Thymus (tissue), 11 donors: ENCODE results near the gene NCAM1. TPM values are rescaled to one million over a fixed set of nuclear protein-coding genes. Genes with fewer than 3 reads are reported as not detected.

Experiments
- DNase-seq, 9 donors: peaks; one replicate each; pipeline ENCODE4 v3.0.0-alpha.2; 2013; ENCODE audit warnings: low spot score in 9 of 9, low read depth in 6 of 9, missing footprints in 1 of 9
- H3K27ac ChIP-seq, 2 donors: one replicate each; pipeline ENCODE4 v1.5.1; 2013; ENCODE audit warnings: control low read depth in 1 of 2, low read depth in 1 of 2, low read length in 1 of 2, mild to moderate bottlenecking in 1 of 2, moderate library complexity in 1 of 2
- H3K27me3 ChIP-seq, 2 donors: one replicate each; pipeline ENCODE4 v1.5.1; 2013; ENCODE audit warnings: low read length in 1 of 2; ENCODE audit not compliant: control insufficient read depth in 2 of 2, insufficient read depth in 1 of 2
- H3K36me3 ChIP-seq, 2 donors: one replicate each; pipeline ENCODE4 v1.5.1; 2013; ENCODE audit warnings: low read length in 1 of 2, mild to moderate bottlenecking in 1 of 2, moderate library complexity in 1 of 2; ENCODE audit not compliant: control insufficient read depth in 2 of 2, insufficient read depth in 2 of 2
- H3K4me1 ChIP-seq, 2 donors: one replicate each; pipeline ENCODE4 v1.5.1; 2013; ENCODE audit warnings: low read length in 2 of 2; ENCODE audit not compliant: control insufficient read depth in 2 of 2, insufficient read depth in 2 of 2
- H3K4me3 ChIP-seq, 2 donors: one replicate each; pipeline ENCODE4 v1.5.1; 2013; ENCODE audit warnings: low read length in 2 of 2, control low read depth in 1 of 2, mild to moderate bottlenecking in 1 of 2
- H3K9me3 ChIP-seq, 2 donors: one replicate each; pipeline ENCODE4 v1.5.1; 2013; ENCODE audit warnings: low read length in 1 of 2, mild to moderate bottlenecking in 1 of 2; ENCODE audit not compliant: control insufficient read depth in 2 of 2, insufficient read depth in 1 of 2
- WGBS: extraction: QIAGEN DNeasy Blood & Tissue Kit; methylation state at CpG from one replicate; pipeline ENCODE4 v1.1.7; 2013; 5-methylcytosine and 5-hydroxymethylcytosine counted together
- polyA plus RNA-seq: library from polyadenylated mRNA; stranded (reverse); fragments of 200-250 nt; gene quantifications from one replicate; pipeline ENCODE4 v1.2.3, GENCODE V29; 2013
- total RNA-seq: library from RNA; stranded (reverse); fragments of 120-200 nt; gene quantifications from one replicate; pipeline ENCODE4 v1.2.4, GENCODE V29; 2013
- donor health status: healthy.

The NCAM1 gene
- total and polyA plus RNA-seq, 2 donors = 0.47 to 0.68 TPM

DNA sequence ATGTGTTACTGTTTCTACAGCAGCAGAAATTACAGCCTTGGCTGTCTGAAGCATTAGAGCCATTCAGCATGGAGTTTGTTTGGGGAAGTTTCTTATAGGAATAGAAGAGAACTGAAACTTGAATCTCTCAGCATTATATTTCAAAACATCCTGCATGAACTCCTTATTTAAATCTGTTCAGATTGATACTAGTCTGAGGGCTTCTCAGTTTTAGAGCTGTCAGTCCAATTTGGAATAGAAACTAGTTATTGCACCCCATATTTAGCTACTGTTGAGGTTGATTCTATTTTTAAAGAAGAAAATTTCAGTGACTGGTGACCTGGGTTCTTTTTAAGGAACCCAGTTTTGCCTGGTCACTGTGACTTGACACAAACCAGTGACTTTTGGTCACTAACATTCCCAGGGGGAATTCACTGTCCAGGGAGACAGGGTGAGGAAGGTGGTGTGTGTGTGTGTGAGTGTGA lies 227.2 kb downstream of the NCAM1 start:
- no peak overlapping the region for H3K27ac ChIP-seq
- H3K9me3 ChIP-seq = no peaks in the 10 kb centered on the region
- no peaks in the 10 kb centered on the region for H3K27me3 ChIP-seq
- no peak for DNase-seq
- no peak overlapping the region for H3K4me3 ChIP-seq
- H3K36me3 ChIP-seq = no peaks in the 10 kb centered on the region
- no peaks in the 10 kb centered on the region for H3K4me1 ChIP-seq

DNA sequence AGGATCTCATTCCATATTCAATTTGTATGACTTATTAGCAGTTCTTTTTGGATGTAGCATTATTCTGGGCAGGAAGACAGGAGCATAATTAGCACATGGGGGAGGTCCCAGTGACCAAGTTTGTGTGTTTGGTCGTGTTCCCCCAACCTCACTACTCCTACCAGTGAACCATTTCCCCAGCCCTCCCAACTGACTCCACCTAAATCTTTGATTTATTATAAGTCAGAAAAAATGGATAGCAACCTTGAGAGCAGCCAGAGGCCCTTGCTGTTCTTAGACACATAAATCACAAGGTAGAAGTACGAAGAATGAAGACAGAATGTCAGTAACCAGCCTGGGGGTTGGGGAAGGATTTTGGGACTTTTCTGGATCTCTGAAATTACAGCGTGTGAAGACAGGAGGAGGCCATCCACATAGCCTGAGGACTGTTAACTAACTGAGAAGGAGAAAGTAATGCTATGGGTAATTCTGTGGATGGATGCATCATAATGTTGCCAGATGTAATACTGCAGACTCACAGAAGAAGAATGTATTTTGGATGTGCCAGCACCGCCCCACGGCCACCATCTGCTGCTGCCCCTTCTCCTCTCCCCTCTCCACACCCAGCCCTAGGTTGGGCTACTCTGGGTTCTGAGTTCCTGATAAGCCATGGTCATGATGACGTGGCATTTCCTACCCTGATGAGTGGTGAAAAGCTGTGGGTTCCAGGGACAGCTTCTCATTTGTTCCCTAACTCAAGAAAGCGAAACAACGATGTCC lies 228.9 kb downstream of the NCAM1 start:
- no peak overlapping the region for H3K4me3 ChIP-seq
- no peaks in the 10 kb centered on the region for H3K4me1 ChIP-seq
- DNase-seq = no peak
- no peaks in the 10 kb centered on the region for H3K9me3 ChIP-seq
- H3K36me3 ChIP-seq = no peaks in the 10 kb centered on the region
- WGBS = 79% methylated on average over 8 of the region's 8 CpGs
- no peak overlapping the region for H3K27ac ChIP-seq
- H3K27me3 ChIP-seq = no peaks in the 10 kb centered on the region

DNA sequence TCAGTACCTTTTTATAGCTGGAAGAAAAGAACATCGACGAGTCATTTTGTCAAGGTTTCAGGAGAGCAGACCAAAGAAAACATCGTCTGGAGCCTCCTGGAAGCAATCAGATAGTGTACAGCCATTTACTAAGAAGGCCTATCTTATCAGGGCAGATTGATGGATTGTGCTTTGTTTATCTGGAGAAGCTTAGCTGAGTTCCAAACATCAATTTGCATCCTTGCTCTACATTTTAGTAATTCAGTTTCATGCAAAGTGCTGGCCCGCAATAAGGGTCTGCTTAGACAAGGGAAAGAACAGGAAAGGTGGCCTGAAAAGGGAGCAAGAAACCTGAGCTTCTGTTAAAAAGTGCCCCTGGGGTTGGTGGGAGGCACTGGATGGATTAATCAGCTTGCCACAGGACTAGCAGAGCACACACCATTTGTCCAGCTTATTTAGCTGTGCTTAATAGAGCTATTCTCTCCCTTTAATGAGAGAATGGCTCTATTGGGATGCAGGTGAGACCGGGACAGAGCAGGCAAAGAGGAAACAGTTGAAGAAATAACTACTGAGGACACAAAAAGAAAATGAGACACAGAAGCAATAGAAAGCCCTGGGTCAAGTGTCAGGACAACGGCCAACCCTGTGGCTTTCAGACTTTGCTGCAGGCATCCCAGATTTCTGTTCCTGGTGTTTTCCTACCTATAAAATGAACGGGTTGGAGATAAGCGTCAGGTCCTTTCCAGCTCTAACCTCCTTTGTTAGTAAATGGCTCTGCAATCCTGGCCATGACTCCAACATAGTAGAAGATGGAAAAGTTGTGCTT lies 231.1 kb downstream of the NCAM1 start:
- no peaks in the 10 kb centered on the region for H3K27me3 ChIP-seq
- no peaks in the 10 kb centered on the region for H3K4me1 ChIP-seq
- no peaks in the 10 kb centered on the region for H3K9me3 ChIP-seq
- H3K27ac ChIP-seq = no peak overlapping the region
- no peak overlapping the region for H3K4me3 ChIP-seq
- no peak for DNase-seq
- WGBS = 60% methylated on average over 8 of the region's 8 CpGs
- H3K36me3 ChIP-seq = no peaks in the 10 kb centered on the region

DNA sequence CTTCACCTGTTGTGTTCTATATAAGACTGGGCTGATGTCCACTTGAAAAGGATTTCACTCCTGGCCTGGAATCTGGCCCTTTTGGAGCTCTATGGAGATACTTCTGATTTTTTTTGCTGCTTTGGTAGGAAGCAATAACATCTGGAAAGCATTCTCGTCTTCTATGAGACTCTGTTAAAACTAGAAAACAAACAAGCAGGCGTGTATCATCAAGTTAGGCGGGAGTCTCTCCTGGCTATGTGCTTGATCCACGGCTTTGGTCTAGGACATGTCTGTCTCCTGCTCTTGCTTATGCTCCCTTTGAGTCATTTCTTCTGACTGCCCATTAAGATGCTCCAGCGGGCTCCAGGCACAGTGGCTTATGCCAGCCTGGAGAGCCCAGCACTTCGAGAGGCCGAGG lies 231.8 kb downstream of the NCAM1 start:
- Histone ChIP-seq H3K4me1 (no peaks in the 10 kb centered on the region), H3K27me3 (no peaks in the 10 kb centered on the region), H3K36me3 (no peaks in the 10 kb centered on the region), H3K4me3 (no peak overlapping the region), H3K9me3 (no peaks in the 10 kb centered on the region), H3K27ac (no peak overlapping the region)
- 93% methylated on average over 7 of the region's 7 CpGs for WGBS
- DNase-seq = no peak

DNA sequence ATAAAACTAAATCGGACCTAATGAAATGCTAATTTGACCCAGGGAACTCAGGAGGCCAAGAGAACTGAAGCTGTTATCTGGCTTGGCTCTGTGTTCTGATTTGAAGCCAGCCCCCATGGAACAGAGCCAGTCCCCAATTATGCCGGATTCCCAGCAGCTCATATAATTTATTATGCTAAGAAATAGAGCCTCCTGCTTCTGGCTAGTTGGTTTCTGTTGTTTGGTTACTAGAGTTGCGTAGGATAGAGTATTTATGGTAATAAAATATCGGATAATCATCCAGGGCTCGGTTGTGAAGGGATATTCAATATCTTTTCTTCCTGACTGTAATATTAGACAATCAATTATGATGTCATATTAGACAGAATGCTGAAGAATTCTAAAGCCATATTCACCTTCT lies 232.7 kb downstream of the NCAM1 start:
- WGBS = 91% methylated on average over 5 of the region's 5 CpGs
- Histone ChIP-seq H3K27me3 (no peaks in the 10 kb centered on the region), H3K9me3 (no peaks in the 10 kb centered on the region), H3K36me3 (no peaks in the 10 kb centered on the region), H3K4me1 (no peaks in the 10 kb centered on the region), H3K4me3 (no peak overlapping the region), H3K27ac (no peak overlapping the region)
- no peak for DNase-seq

DNA sequence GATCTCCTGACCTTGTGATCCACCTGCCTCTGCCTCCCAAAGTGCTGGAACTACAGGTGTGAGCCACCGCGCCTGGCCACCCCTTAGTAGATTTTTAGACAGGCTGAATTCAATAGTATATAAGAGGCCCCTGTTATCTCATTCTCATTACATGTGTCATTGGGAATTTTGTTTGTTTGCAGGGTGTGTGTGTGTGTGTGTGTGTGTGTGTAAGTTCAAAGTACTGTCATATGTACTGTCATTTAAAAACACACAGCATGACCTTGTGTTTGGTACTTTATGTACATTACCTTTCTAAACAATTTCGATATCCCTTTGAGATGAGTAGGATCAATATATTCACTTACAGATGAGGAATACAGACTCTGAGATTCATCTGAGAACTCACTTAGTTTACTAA lies 234.5 kb downstream of the NCAM1 start:
- Histone ChIP-seq H3K4me1 (no peaks in the 10 kb centered on the region), H3K27me3 (no peaks in the 10 kb centered on the region), H3K9me3 (no peaks in the 10 kb centered on the region), H3K36me3 (no peaks in the 10 kb centered on the region), H3K27ac (no peak overlapping the region), H3K4me3 (no peak overlapping the region)
- WGBS = 95% methylated on average over 3 of the region's 3 CpGs
- no peak for DNase-seq

DNA sequence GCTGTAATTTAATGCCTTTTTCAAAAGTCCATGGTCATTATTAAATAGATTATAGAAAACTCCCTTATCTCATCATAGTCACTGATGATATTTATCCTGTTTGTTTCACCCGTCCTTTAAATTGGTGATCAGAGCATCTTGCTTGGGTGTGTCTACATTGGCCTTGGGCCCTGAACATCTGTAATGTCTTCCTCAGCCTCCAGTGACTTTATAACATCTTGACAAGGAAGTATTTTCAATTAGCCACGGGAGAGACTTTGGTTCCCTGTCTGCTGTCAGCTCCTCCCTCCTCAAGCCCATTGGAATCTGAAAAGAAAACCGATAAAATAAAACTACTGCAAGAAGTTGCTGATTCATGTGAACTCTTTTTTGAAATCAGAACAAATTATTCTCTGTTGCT lies 236.2 kb downstream of the NCAM1 start:
- 78% methylated on average over 3 of the region's 3 CpGs for WGBS
- no peak overlapping the region for H3K27ac ChIP-seq

DNA sequence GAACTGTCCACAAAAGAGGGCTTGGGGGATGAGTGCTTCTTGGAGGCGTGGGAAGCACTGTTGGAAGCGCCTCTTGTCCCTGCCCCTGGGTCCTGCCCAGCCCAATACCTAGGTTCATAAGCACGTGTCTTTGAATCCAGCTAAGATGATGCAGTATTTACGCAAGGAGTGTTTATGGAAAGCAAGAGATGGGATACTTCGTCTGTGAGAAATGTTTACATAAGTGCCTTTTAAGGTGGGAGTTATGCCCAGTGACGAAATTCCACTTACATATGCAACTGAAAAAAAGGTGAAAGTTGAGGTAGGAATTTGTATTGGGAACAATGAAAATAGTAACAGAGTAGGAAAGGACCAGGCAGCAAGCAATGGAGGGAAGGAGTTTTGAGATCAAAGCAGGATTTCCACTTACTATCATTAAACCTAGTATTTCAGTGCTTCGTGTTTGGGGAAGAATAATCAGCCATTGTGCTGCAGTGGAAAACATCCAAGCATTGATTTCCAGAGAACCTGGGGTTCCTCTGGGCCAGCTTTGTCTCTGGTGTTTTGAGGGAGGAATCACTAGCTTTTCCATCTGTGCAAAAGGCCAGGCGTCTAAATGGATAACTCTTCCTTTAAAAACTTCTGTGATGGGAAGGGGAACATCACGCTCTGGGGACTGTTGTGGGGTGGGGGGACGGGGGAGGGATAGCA lies 237.9 kb downstream of the NCAM1 start:
- H3K9me3 ChIP-seq = no peaks in the 10 kb centered on the region
- WGBS = 81% methylated on average over 10 of the region's 10 CpGs
- H3K27ac ChIP-seq = no peak overlapping the region
- H3K4me1 ChIP-seq = no peaks in the 10 kb centered on the region
- DNase-seq = no peak
- no peaks in the 10 kb centered on the region for H3K36me3 ChIP-seq
- no peaks in the 10 kb centered on the region for H3K27me3 ChIP-seq
- no peak overlapping the region for H3K4me3 ChIP-seq

More for the DNA sequence above, 236.2 kb downstream of the NCAM1 start:
- Histone ChIP-seq H3K36me3 (no peaks in the 10 kb centered on the region), H3K9me3 (no peaks in the 10 kb centered on the region), H3K4me3 (no peak overlapping the region), H3K4me1 (no peaks in the 10 kb centered on the region), H3K27me3 (no peaks in the 10 kb centered on the region)
- no peak for DNase-seq

DNA sequence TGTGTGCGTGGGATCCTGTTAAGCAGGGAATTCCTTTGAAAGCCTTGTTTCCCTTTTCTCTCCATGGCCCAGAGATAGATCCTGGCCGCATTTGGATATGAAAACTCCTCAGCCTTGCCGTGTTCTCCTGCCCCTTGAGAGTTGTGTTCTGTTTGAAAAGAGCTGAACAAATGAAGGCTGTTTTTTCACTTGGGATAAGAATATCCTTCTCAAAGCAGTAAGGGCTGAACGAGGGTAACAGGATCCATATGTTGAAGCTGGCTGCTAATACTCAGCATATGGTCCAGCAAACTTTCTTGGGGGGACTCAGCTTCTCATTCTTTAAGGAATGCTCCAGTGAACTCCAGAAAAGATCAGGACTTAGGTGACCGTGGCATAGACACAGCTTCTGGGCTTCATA lies 238.6 kb downstream of the NCAM1 start:
- 85% methylated on average over 5 of the region's 5 CpGs for WGBS
- Histone ChIP-seq H3K9me3 (no peaks in the 10 kb centered on the region), H3K4me3 (no peak overlapping the region), H3K4me1 (no peaks in the 10 kb centered on the region), H3K36me3 (no peaks in the 10 kb centered on the region), H3K27me3 (no peaks in the 10 kb centered on the region), H3K27ac (no peak overlapping the region)
- no peak for DNase-seq
